Gastrocnemius medialis (tissue), 4 donors: ENCODE data around the gene R3HCC1L. TPM values are rescaled to one million over a fixed set of nuclear protein-coding genes. Genes with fewer than 3 reads are reported as not detected.

Experiments used
- ATAC-seq, 2 donors: fragments of 150-250 bp; one replicate each; pipeline ENCODE4 v1.9.1; 2016
- DNase-seq, 2 donors: peaks; one replicate each; pipeline ENCODE4 v3.0.0-alpha.2; 2019
- H3K27ac ChIP-seq, 4 donors: fragments of 200-600 bp; sonication (generic); 1 replicate in 1 of 4; 2 replicates in 3 of 4; pipeline ENCODE4 v1.5.1; 2016 to 2018; ENCODE audit warnings: mild to moderate bottlenecking in 2 of 4, moderate library complexity in 1 of 4
- H3K27me3 ChIP-seq, 3 donors: fragments of 200-600 bp; sonication (generic) in 2 of 3; 1 replicate in 1 of 3; 2 replicates in 2 of 3; pipeline versions ENCODE4 v1.5.1 to v1.6.0; 2016 to 2019; ENCODE audit warnings: mild to moderate bottlenecking in 1 of 3, moderate library complexity in 1 of 3
- H3K36me3 ChIP-seq, 2 donors: fragments of 200-600 bp; sonication (generic) in 1 of 2; one replicate each; pipeline ENCODE4 v1.5.1; 2017 to 2018
- H3K4me1 ChIP-seq, 2 donors: fragments of 200-600 bp; sonication (generic) in 1 of 2; one replicate each; pipeline ENCODE4 v1.5.1; 2016 to 2017; ENCODE audit warnings: mild to moderate bottlenecking in 2 of 2
- H3K4me3 ChIP-seq, 4 donors: fragments of 200-600 bp; sonication (generic) in 3 of 4; 1 replicate in 1 of 4; 2 replicates in 3 of 4; pipeline ENCODE4 v1.5.1; 2016 to 2019; ENCODE audit warnings: mild to moderate bottlenecking in 2 of 4
- H3K9me3 ChIP-seq, 3 donors: fragments of 200-600 bp; sonication (generic) in 2 of 3; 1 replicate in 1 of 3; 2 replicates in 2 of 3; pipeline ENCODE4 v1.5.1; 2016 to 2019
- CTCF ChIP-seq, 5 experiments: fragments of 450-650 bp in 3 of 5; fragments of 200-600 bp in 2 of 5; sonication (generic) in 2 of 5; IDR thresholded peaks in 4 of 5; conservative IDR thresholded peaks in 1 of 5; 1 replicate in 4 of 5; 2 replicates in 1 of 5; pipeline ENCODE4 v1.5.1; 2016 to 2019; ENCODE audit warnings: antibody characterized with exemption in 5 of 5, mild to moderate bottlenecking in 3 of 5, moderate library complexity in 3 of 5
- POLR2A ChIP-seq, 2 donors: fragments of 450-650 bp; IDR thresholded peaks; one replicate each; pipeline ENCODE4 v1.6.1; 2017; ENCODE audit warnings: antibody characterized with exemption in 2 of 2, mild to moderate bottlenecking in 2 of 2, moderate library complexity in 2 of 2
- in situ Hi-C, 4 donors: fragments of 200-750 bp; cut with MboI; loops; one replicate each; pipeline versions ENCODE4 v1.15.0 to v1.8.0; 2017; ENCODE audit warnings: low sequenced_read_pairs in 4 of 4
- intact Hi-C: fragments of 100-400 bp; cut with DNase I; formaldehyde crosslinking; loops from one replicate; pipeline ENCODE4 v1.15.1; 2023; ENCODE audit warnings: low total_unique reads
- total RNA-seq, 4 donors: library from RNA; depleted of rRNA; stranded (reverse); fragments of >200 nt; gene quantifications; one replicate each; pipeline versions ENCODE4 v1.1.0 to v1.2.3, GENCODE V29; 2016

The R3HCC1L gene
- total RNA-seq, 4 donors from 2014 or later, result 6.7 to 10.8 (median 10.1) TPM

- DNase-seq (no peak), ATAC-seq (no peak)
- no peaks in the 10 kb centered on the region for H3K27me3 ChIP-seq
- intact Hi-C loops (no loop called here), in situ Hi-C loops (loop anchor here in 1 of 4 donors (25.0 kb wide), 1 partner anchor 185 kb away; the partner anchor contains the start of gene HPS1)
- peaks cover 4 to 6% of the 10 kb centered on the region in 2 donors for H3K4me1 ChIP-seq
- TF ChIP-seq POLR2A (IDR thresholded peaks at IDR 0.05) (no peak), CTCF (IDR thresholded peaks at IDR 0.05 in 4 of 5, conservative IDR thresholded peaks at IDR 0.05 in 1 of 5) (no peak)
- no peaks in the 10 kb centered on the region for H3K9me3 ChIP-seq
- no peak overlapping the region for H3K4me3 ChIP-seq
- peaks cover 0 to 35% of the 10 kb centered on the region in 2 donors for H3K36me3 ChIP-seq
- H3K27ac ChIP-seq, result no peak overlapping the region
Measured at GRCh38 chr10:98252464-98252863, 118.0 kb downstream of the R3HCC1L start.

- Histone ChIP-seq H3K36me3 (peaks cover 0 to 28% of the 10 kb centered on the region in 2 donors), H3K27me3 (no peaks in the 10 kb centered on the region), H3K9me3 (no peaks in the 10 kb centered on the region), H3K4me1 (peaks cover 0 to 5% of the 10 kb centered on the region in 2 donors), H3K4me3 (no peak overlapping the region), H3K27ac (no peak overlapping the region)
- ATAC-seq (no peak), DNase-seq (no peak)
- no peak for TF ChIP-seq CTCF (IDR thresholded peaks at IDR 0.05 in 4 of 5, conservative IDR thresholded peaks at IDR 0.05 in 1 of 5)
- no peak for TF ChIP-seq POLR2A (IDR thresholded peaks at IDR 0.05)
- intact Hi-C loops, result no loop called here
- in situ Hi-C loops, result loop anchor here in 1 of 4 donors (25.0 kb wide), 1 partner anchor 184 kb away; the partner anchor contains the start of gene HPS1
Measured at GRCh38 chr10:98253499-98253898, 119.0 kb downstream of the R3HCC1L start.

- no peaks in the 10 kb centered on the region for H3K9me3 ChIP-seq
- intact Hi-C loops, result no loop called here
- peaks cover 0 to 19% of the 10 kb centered on the region in 2 donors for H3K36me3 ChIP-seq
- ATAC-seq, result no peak
- in situ Hi-C loops, result loop anchor here in 1 of 4 donors (25.0 kb wide), 1 partner anchor 183 kb away; the partner anchor contains the start of gene HPS1
- DNase-seq, result no peak
- no peak for TF ChIP-seq CTCF (IDR thresholded peaks at IDR 0.05 in 4 of 5, conservative IDR thresholded peaks at IDR 0.05 in 1 of 5)
- no peak for TF ChIP-seq POLR2A (IDR thresholded peaks at IDR 0.05)
- peaks cover 0 to 5% of the 10 kb centered on the region in 2 donors for H3K4me1 ChIP-seq
- H3K27me3 ChIP-seq, result no peaks in the 10 kb centered on the region
- no peak overlapping the region for H3K27ac ChIP-seq
- no peak overlapping the region for H3K4me3 ChIP-seq
Measured at GRCh38 chr10:98254234-98254974, 119.9 kb downstream of the R3HCC1L start.

GRCh38 chr10:98255146-98255877 is 120.9 kb downstream of the R3HCC1L start:
- no peak overlapping the region for H3K4me3 ChIP-seq
- H3K36me3 ChIP-seq, result peaks cover 0 to 12% of the 10 kb centered on the region in 2 donors
- no peak for ATAC-seq

More at GRCh38 chr10:98255146-98255877, 120.9 kb downstream of the R3HCC1L start:
- H3K4me1 ChIP-seq, result peaks cover 0 to 5% of the 10 kb centered on the region in 2 donors
- no peak for TF ChIP-seq CTCF (IDR thresholded peaks at IDR 0.05 in 4 of 5, conservative IDR thresholded peaks at IDR 0.05 in 1 of 5)
- DNase-seq, result no peak
- in situ Hi-C loops (loop anchor here in 1 of 4 donors (25.0 kb wide), 1 partner anchor 182 kb away; the partner anchor contains the start of gene HPS1), intact Hi-C loops (no loop called here)
- H3K27ac ChIP-seq, result no peak overlapping the region
- no peaks in the 10 kb centered on the region for H3K9me3 ChIP-seq
- no peaks in the 10 kb centered on the region for H3K27me3 ChIP-seq
